ENCODE data around the gene RPL23.

DNA sequence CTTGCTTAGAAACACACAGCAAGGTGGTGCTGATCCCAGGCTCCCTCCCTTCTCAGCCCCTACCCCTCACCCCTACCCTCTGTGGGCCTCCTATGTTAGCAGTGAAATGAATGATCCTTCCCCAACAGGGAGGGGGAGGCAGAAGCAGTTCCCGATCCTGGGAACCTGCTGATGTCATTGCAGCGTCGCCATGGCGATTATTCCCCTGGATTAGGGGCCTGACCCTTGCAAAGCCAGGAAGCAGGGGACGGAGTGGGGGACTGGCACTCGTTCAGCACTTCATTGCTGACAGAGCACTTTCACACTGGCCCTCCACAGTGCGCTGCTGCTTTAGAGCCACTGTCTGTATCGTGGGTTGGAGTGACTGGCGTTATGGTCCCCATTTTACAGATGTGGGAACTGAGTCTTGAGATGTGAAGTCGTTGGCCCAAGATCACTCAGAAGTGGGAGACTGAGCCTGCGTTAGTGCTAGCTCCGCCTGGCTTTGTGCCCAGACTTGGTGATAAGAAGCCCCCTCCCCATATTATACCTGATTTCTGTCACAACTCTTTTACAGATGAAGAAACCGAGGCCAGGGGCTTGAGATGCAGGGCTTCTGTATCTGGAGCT lies 42.9 kb upstream of the RPL23 start:
- TF ChIP-seq TAF1 (IDR thresholded peaks at IDR 0.05; ENCODE audit: borderline replicate concordance, low read depth, low read length): no peak
- TF ChIP-seq EP300 (IDR thresholded peaks at IDR 0.05; ENCODE audit: borderline replicate concordance in 1 of 2, low read depth in 1 of 2, low read length in 1 of 2): no peak
- TF ChIP-seq, protein P1, sequence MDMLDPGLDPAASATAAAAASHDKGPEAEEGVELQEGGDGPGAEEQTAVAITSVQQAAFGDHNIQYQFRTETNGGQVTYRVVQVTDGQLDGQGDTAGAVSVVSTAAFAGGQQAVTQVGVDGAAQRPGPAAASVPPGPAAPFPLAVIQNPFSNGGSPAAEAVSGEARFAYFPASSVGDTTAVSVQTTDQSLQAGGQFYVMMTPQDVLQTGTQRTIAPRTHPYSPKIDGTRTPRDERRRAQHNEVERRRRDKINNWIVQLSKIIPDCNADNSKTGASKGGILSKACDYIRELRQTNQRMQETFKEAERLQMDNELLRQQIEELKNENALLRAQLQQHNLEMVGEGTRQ (IDR thresholded peaks at IDR 0.05; ENCODE audit: borderline replicate concordance, low read depth, low read length): no peak
